Left kidney (tissue), 2 donors: Measurements from ENCODE around the gene SBNO2. TPM values are rescaled to one million over a fixed set of nuclear protein-coding genes. Genes with fewer than 3 reads are reported as not detected.

Source experiments
- DNase-seq: peaks from one replicate; pipeline ENCODE4 v3.0.0-alpha.2; 2013
- polyA plus RNA-seq: library from polyadenylated mRNA; unstranded; fragments of 120-200 nt; gene quantifications from one replicate; pipeline ENCODE4 v1.2.1, GENCODE V29; 2013; ENCODE audit not compliant: insufficient read length

The SBNO2 gene
- polyA plus RNA-seq, 1 donor, result 15.1 TPM

- no peak for DNase-seq
These were observed 4.7 kb downstream of the SBNO2 start for GRCh38 chr19:1169411-1169791.

DNA sequence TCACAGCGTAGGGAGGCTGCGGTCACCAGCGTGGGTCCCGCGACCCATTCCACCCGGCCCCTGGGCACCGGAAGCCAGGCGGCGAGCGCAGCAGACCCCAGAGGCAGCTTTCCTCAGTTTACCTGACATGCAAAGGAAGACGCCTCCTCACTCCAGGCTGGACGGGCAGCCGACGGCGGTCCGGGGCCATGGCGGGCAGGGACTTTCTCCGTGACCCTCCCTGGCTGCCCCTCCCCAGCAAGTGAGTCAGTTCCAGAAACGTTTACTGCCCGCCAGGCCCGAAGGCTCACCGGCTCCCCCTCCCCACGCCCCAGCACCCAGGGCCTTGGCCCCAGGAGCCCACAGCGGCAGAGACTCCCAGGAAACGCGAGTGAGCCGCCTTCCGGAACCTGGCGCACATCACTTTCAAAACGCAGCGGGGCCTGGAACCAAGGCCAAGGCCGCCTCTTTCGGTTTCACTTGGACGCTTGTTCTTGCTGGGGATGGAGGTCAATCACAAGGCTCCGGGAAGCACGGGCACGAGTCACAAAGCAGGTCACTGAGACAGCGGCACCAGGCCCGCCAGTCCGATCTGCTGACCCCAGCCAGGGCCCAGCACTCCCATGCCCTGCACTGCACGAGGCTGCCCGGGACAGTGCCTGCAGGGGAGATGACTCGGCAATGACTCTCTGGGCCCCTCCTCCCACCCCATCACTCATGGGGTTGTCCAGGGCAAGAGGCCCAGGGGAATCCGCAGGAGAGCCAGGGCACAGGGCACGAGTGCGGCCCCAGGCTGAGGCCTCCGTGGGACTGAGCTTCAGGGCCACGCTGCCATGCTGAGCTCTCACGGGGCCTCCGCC is 5.3 kb downstream of the SBNO2 start:
- no peak for DNase-seq

DNA sequence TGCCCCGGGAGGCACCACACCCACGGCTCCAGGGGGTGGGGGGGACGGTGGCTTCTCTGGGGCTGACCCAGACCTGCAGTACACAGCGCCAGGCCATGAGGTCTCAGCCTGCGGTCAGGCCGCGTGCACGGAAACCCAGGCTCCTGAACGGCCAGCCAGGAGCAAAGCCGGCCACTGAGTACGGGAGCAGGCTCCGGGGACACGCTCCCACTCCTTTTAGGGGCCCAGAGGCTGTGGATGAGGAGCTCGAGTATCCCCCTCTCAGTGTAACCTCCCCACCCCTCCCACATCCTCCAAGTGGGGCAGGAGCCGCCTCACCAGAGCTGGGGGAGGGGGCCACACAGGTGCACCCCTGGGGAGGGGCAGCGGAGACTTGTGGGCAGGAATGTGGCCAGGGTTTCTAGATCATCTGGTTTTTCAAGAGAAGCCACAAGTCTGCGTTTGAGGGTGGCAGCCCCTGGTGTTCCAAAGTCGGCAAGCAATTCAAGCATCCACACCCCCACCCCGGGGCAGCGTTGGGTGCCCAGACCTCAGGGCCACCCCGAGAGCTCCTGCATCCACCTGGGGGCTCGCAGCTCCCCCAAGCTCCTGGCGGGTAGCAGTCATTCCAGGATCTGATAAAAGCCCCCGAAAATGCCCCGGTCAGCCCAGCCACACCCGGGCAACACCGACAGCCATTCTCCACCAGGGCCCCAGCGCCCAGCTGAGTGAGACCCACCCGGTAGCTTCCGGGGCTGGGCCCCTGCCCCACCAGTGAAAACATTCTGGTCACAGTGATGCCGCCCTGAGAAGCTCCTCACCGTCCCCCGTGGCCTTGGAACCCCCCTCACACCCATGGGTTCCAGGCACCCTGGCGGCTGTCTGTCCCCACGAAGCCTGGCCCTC is 6.1 kb downstream of the SBNO2 start:
- no peak for DNase-seq

DNA sequence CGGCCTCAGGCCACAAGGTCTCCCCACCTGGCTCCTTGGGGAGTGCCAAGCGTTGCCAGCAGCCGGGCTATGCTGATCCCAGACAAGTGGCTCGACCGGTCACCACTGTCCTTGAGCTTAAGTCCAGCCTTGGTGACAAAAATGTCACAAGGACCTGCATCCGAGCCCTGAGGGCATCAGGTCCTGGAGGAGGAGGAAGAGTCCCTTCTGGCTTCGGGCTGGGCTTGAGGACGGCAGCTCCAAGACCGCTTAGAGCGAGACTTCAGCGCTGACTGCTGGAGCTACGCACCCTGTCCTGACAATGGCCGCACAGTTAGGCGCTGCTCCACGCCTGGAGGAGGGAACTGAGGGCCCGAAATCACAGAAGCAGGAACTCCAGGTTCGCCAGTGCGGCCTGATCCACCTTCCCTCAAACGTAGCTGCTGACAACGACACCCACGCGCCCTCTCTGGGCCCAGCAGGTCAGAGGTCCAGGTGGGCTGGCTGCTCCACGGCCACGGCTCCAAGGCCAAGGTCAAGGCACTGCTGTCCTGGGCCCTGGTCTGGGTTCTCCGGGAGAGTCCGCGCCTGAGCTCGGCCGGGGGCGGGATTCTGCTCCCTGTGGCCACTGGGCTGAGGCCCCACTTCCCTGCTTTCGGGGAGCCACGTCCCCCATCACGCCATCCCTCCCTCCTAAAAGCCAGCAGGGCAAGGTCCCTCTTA is 7.0 kb downstream of the SBNO2 start:
- DNase-seq, result no peak

GRCh38 chr19:1164684-1165531 is 9.2 kb downstream of the SBNO2 start:
- no peak for DNase-seq

- no peak for DNase-seq
These were observed 10.0 kb downstream of the SBNO2 start for GRCh38 chr19:1163934-1164683.

DNA sequence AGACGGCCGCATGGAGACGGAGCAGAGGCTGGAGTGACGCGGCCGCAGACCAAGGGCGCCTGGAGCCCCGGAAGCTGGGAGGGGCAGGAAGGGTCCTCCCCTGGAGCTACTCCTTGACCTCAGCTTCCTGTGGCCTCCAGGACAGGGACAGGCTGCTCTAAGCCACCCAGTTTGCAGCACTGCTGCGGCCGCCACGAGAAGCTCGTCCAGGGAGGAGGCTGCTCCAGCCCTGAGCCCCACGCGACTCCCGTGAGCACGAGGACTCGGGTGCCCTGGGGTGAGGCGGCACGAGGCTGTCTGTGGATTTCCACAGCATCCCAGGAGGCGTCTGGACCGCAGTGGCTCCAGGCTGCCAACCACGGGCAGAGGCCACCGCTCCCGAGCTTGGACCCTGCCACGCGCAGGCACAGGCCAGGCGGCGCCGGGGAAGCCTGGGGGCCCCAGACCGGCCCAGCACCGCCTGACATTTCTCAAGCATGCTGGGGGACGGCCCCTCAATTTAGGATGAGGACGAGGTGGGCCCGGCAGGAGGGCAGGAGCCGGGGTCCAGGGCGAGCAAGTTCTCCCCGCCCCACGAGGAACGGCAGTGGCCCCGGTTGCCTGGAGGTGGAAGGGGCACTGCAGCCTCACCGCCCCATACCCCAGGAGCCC is 10.7 kb downstream of the SBNO2 start:
- no peak for DNase-seq

DNA sequence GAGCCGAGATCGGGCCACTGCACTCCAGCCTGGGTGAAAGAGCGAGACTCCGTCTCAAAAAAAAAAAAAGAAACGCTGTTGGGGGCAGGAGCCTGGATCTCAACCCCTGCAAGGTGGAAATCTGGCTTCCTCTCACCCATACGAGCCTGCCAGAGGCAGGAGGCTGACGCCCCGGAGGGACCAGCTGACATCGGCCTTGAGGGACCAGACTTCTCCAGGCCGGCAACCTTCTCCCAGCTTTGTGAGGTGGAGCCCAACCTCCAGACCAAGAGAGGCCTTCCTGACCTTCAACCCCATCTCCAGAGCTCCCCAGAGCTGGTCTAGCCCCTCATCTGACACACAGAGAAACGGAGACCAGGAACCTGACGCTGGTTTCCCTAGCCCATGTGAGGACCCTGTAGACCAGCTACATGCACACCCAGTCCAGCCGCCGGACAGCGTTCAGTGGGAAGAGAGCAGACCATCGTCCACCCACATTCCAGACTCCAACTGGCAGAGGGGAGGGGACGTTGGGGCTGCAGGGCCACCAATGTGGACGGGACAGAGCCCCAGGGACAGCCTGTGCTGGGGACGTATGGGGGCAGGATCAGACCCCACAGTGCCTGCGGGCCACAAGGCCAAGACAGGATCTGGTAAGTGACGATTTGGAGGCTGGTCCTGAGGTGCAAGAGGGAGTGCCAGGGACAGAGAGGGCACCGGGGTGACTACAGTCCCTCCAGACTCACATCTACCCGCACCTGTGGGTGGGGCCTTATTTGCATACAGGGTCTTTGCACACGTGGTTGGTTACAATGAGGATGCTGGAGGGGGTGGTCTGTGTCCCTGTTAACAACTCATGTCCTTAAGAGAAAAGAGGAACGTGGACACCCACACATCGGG is 11.4 kb downstream of the SBNO2 start:
- DNase-seq, result no peak

DNA sequence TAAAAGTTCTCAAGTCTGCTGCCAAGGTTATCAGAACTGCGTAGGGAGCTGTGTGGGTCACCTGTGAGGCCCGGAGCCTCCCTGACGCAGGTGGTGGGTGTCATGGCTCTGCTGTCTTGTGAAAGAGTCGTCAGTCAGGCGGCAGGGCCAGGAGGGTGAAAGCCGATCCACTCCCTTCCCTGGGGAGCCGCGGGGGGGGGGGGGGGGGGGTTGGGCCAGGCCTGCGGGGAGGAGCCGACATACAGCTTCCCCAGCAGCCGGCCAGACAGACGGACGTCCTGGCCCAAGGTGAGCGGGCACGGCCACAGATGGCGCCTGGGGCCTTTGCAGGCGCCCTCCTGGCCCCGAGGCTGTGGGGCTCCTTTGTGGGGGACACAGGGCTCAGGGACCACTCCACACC is 12.4 kb downstream of the SBNO2 start:
- no peak for DNase-seq

GRCh38 chr19:1159864-1160595 is 14.0 kb downstream of the SBNO2 start:
- DNase-seq, result no peak

GRCh38 chr19:1158885-1159448 is 15.1 kb downstream of the SBNO2 start:
- no peak for DNase-seq

- no peak for DNase-seq
These were observed 15.9 kb downstream of the SBNO2 start for GRCh38 chr19:1157931-1158884.

DNA sequence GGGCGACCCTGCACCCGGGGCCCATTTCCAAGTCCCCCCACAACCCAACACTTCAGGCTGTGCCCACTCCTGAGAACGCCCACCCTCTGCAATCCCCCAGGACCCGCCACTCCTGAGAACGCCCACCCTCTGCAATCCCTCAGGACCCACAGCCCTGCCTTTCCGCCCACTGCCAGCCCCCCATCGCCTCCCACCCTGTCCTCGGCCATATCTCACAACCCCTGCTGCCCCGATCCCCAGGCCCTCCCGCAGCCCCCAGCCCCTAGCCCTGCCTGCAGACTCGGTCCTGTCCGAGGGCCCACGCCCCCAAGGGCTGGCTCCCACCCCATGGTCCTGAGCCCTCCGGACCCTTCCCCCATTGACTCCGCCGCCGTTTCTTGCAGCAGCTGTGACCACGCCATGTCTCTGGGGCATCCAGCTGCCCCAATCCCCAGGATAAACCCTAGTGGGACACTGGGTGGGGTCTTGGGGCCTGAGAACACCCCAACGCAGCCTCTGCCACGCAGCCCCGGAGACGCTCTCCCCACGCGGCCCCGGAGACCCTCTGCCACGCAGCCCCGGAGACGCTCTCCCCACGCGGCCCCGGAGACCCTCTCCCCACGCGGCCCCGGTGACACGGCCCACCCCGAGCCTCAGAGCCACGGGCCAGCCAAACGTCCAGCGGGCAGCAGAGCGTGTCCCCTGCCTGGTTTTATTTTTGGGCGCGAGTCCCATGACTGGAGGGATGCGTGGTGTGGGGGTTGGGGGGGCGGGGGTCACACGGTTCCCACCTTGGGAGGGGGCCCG is 17.0 kb downstream of the SBNO2 start:
- no peak for DNase-seq

DNA sequence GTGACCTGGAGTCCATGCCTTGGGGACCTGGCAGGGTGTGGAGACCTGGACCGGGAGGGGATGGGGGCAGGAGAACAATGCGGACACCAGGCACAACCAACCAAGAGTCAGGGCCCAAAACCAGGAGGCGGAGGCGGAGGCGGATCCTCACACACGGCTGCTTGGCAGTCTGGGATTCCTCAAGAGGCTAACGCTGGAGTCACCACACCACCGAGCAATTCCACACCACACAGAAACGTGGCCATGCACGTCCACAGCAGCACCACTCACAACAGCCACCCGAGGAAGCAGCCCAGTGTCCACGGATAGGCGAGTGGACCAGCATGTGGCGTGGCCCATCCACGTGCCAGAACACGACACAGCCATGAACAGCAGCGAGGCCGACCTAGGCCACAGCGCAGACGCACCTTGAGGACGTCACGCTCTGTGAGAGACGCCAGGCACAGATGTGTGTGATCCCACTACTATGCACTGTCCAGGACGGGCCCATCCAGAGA is 17.7 kb downstream of the SBNO2 start:
- DNase-seq, result no peak

- no peak for DNase-seq
These were observed 18.4 kb downstream of the SBNO2 start for GRCh38 chr19:1155352-1156304.
